HG03558 (cell line): ENCODE results near the gene ASXL3.

ENCODE experiments used
- ATAC-seq: cut with Tn5 transposase; IDR thresholded peaks from one replicate; pipeline ENCODE4 v1.9.1; 2021; ENCODE audit warnings: moderate number of reproducible peaks; ENCODE audit not compliant: unreplicated experiment; ENCODE audit errors: extremely low read depth

The ASXL3 gene

DNA sequence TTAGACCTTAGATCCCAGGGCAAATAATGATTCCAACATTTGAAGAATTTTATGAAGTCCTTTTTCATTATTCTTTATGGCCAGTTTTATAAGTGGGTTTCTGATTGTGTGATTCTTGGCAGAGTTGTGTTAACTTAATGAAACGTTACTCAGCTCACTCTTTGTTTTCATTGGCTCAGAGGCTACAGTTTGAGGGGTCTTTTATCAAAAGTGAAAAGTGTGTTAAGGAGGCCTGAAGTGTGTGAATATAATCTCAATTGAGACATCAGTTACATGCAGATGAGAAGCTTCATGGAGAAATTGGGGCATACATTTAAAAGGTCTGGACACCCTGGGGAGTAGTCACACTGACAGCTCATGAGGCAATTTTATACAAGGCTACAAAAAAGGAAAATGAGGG, 74.6 kb downstream of the ASXL3 start:
- no peak for ATAC-seq

- ATAC-seq = no peak
Measured at GRCh38 chr18:33653231-33653630, 75.2 kb downstream of the ASXL3 start.

DNA sequence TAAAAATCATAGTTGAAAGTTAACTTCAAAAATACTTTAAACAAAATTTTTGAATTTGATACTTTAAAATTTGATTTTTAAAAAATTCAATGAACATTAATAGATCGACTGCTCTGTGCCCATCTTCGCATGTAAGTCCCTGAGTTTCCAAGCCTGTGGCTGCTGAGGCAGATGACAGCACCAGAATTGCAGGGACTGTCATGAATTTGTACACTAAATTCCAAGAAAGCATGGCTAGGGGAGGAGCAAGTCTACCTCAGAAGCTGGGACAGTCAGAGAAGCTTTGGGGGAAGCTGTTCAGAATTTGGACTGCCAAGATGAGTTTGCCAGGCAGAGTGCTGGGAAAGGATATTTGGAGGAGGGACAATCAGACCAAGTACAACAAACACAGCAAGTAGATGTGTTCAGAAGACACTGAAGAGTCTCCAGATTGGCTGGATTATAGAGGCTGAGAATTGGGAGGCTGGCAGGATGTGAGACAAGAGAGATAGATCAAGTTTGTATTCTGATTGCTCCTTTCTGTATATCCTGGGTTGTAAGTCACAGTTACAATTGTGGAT, 79.0 kb downstream of the ASXL3 start:
- no peak for ATAC-seq

- no peak for ATAC-seq
Measured at GRCh38 chr18:33660696-33661310, 82.8 kb downstream of the ASXL3 start.

DNA sequence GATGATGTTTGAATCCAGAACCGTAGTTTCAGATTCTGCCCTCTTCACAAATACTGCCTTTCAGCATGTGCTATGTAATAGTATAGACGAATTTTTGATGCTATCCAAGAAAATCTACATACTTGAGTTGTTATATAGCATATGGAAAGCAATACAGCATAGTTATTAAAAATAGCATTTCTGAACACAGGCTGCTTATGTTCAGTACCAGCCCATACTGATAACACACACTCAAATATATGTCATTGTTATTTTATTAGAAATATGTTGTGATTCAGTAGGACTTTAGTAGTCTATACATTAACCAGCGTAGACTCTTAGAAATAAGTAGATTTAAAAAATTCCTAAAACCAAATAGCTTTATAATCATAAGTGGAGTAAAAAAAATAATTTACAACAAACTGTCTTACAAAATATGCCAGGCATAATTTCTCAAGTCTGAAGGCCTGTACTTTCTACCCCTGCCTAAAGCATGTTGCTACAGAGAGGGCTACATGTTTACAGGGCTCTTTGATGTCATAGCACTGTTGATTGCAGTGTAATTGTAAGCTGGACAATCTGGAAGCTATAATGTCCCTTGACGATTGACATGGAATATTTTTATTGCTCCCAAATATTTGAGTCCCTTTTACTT, 86.3 kb downstream of the ASXL3 start:
- ATAC-seq = no peak

DNA sequence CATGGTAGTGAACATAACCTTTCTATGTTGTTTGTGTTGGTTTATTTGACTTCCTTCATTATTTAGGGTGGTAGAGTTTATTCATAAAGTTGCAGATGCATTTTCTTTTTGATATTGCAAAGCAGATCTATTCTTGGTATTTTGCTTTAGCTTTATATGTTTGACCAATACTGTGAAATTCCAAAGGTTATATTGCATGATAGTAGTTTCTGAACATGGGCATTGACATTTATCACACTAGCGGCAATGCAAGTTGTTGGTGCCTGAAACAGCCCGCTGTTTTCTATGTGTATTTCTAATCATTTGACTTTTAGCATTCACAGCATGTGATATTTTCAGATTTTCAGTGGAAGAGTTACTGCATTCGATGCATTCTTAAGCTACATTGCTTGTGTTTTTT, 87.2 kb downstream of the ASXL3 start:
- no peak for ATAC-seq

GRCh38 chr18:33665641-33666040, 87.6 kb downstream of the ASXL3 start:
- ATAC-seq = no peak

GRCh38 chr18:33666915-33667314, 88.9 kb downstream of the ASXL3 start:
- ATAC-seq = no peak

- no peak for ATAC-seq
Measured at GRCh38 chr18:33669589-33669988, 91.6 kb downstream of the ASXL3 start.

DNA sequence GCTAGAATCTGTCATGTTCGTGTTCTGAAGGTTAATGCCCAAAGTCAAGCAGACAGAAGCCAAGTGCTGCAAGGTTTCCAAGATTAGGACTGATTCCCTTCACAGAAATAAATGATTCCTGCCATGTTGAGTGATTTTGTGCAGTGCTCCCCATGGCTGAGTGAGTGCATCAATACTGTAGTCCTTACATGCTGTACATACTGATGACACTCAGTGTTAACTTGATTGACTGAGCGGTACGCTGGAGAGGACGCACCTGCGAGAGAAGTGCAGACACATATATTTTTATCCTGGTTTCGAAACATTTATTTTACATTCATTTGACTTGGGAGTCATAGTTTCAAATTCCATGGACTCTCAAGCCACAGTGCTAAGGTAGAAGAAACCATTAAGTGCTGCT, 92.0 kb downstream of the ASXL3 start:
- no peak for ATAC-seq

- ATAC-seq = no peak
Measured at GRCh38 chr18:33673689-33674088, 95.7 kb downstream of the ASXL3 start.

- no peak for ATAC-seq
Measured at GRCh38 chr18:33676593-33676992, 98.6 kb downstream of the ASXL3 start.

DNA sequence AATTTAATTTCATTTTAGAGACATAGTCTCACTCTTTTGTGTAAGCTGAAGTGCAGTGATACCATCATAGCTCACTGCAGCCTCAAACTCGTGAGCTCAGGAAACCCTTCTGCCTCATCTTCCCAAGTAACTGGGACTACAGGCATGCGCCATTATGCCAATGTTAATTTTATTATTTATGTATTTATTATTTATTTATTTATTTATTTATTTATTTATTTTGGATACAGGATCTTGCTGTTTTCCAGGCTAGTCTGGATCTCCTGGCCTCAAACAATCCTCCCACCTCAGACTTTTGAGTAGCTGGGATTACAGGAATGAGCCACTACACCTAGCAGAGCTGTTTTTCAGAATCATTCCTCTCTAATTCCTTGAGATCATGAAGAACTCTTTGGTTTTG, 99.9 kb downstream of the ASXL3 start:
- no peak for ATAC-seq

- ATAC-seq = no peak
Measured at GRCh38 chr18:33682436-33682835, 104.4 kb downstream of the ASXL3 start.

DNA sequence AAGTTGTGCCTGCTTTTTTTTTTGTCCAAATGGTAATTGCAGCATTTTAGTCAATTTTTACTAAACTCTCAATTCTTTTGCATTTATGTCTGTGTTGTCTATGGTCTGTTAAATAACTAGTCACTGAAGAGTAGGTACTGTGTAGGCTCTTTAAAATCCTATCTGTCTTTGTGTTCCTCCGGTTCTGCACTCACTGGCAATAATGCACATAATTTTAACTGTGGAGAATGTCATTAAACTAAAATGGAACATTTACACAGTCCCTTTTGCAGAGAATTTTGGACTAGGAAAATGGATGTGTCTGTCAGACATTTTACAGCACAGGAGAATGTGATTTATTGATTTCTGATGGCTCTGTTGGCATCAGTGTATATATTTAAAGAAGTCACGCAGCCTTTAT, 116.6 kb downstream of the ASXL3 start:
- no peak for ATAC-seq

- ATAC-seq = no peak
Measured at GRCh38 chr18:33696332-33697162, 118.5 kb downstream of the ASXL3 start.

DNA sequence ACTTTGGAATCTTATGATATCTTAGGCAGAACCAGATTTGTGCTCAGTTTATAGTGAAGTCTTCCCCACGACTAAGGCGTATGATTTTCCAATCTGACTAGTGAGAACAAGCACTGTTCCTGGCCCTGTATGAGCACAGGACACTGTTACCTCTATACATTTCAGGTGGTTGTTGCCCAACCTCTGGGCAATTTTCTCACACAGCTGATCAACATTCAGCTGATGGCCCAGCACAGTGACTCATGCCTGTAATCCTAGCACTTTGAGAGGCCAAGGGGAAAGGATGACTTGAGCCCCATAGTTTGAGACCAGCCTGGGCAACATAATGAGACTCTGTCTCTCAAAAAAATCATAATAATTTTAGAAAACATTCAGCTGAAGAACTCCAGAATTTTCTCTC, 119.5 kb downstream of the ASXL3 start:
- no peak for ATAC-seq

DNA sequence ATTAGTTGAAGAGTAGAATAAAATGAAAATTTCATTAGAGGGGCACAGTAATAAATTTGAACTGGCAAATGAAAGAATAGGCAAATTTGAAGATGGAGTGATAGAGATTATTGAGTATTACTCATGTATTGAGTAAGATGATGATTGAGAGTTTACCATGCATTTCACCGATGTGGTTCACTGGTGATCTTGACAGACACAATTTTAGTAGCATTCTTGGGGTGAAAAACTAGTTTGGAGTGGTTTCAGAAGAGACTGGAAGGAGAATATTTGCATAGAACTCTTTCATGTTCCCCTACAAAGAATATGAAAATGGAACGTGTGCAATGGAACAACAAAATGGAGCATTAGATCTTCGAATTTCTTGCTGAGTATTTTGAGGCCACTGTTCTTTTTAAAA, 121.4 kb downstream of the ASXL3 start:
- ATAC-seq = no peak

GRCh38 chr18:33700513-33700976, 122.5 kb downstream of the ASXL3 start:
- ATAC-seq = peak; percentile 73

GRCh38 chr18:33702625-33703024, 124.6 kb downstream of the ASXL3 start:
- ATAC-seq = no peak

DNA sequence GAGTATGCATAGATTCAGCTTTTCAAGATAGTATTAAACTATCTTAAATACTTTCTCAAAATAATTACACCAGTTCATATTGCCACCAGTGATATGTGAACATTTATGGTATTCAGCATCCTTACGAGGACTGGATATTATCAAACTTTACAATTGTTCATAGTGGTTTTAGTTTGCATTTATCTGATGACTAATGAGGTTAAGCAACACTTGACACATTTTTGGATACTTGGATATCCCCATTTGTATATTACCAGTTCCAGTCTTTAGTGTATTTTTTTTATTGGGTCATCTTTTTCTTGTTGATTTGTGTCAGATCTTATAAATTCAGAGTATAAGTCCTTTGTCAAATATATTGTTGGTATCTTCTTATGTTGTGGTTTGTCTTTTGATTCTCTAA, 128.4 kb downstream of the ASXL3 start:
- no peak for ATAC-seq
